ENCODE measurements around the gene SLC66A1.

Gene SLC66A1

GRCh38 chr1:19343617-19344350 lies 31.7 kb downstream of the SLC66A1 start:
- no peak for DNase-seq

DNA sequence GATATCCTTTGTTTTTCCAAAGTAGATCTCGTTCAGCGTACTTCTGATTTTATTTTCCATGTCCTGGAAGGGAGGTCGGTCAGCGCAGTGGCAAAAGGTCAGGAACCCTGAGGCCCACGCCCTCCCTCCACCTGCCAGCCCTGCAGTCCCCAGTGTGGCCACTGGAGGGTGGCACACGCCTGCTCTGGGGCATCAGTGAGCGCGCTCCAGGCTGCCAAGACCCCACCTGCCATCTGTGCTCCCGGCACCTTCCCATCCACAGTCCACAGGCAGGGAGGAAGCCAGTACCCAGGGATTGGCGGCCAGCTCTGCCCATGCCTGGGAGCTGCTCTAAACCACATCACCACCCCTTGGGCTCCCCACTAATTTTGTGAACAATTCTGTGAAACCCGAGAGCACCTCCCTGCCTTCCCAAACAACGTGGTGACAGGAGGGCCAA lies 32.3 kb downstream of the SLC66A1 start:
- peak; percentile 45 to 50 for DNase-seq

DNA sequence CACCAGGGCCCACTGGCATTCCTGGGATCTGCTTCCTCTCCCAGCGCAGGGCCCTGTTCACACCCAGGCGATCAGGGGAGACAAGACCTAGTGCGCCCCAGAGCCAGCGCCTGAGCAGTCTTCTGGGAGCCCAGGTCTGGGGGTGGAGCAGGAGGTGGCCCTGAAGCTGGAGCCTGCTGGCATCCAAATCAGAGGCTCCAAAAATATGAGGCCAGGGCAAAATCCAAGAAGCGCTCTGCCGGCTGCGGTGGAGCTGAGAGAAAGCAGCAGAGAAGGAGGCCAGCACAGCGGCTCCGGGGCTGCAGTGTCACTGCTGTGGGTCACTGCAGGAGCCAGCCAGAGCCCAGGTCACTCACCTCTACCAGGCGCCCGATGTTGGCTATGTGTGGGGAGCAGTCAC lies 32.7 kb downstream of the SLC66A1 start:
- no peak for DNase-seq

GRCh38 chr1:19345391-19345790 lies 33.3 kb downstream of the SLC66A1 start:
- DNase-seq, result no peak

- no peak for DNase-seq
Measured at GRCh38 chr1:19346026-19346425, 33.9 kb downstream of the SLC66A1 start.

DNA sequence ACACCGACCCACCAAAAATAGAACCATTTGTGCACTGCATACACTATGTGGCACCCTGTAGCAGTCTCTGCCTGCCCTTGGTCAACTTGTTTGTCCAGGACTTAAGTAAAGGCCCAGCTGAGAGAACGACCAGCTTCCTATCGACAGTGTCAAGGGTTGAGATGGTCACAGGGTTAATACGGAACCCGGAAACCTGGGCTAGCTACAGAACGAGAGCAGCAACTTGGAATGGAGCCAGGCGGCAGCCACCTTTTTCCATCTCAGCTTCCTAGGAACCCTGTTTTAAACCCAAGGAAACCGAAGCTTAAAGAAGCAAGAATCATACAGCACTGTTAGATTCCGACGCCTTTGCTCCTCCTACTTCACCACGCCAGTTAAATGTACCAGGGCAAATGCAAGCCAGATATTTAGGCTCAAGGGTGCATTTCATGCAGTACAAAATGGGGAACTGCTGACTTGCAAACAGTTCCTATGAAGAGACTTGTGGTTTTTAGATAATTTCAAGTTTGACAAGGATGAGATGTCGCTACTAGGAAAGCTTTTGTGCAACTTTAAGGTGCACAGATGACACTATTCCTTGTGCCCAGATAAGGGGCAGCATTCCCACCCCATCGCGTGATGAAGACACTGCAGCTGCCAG lies 35.5 kb downstream of the SLC66A1 start:
- DNase-seq, result no peak

GRCh38 chr1:19348441-19349198 lies 36.5 kb downstream of the SLC66A1 start:
- no peak for DNase-seq

DNA sequence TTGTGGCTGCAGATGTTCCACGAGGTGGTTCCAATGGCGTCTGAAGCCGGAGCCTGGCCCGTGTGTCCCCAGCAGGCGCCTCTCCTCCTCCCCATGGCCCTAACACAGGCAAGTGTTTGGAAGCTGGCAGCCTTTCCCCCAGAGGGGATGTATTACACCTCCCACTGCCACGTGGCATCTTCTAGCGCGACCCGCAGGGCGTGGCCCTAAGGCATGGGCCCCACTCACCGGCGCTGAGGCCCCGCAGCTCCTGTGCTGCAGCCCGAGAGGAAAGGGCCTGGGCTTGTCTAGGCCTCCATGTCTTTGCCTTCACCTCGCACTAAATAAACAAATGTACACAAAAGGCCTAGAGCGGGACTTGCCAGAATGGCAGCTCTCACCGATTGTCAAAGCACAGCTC lies 37.9 kb downstream of the SLC66A1 start:
- DNase-seq, result no peak

- no peak for DNase-seq
Measured at GRCh38 chr1:19350566-19350965, 38.4 kb downstream of the SLC66A1 start.

- no peak for DNase-seq
Measured at GRCh38 chr1:19351873-19352272, 39.7 kb downstream of the SLC66A1 start.

DNA sequence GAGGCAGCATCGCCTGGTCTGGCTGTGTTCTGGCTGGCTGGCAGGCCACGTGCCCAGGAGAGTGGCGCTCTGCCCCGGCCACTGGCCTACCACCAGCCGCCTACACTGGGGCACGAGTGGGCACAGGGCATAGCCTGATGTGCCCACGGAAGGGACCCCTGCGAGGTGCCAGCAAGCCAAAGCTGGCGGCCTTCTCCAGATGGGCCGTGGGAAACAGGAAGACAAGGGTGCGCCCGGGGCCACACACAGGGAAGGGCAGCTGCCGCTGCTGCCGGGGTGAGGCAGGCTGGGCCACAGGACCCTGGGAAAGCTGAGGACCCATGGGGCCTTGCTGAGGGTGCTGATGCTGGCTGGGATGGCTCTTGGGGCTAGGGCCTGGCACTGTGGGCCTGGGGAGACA lies 40.7 kb downstream of the SLC66A1 start:
- no peak for DNase-seq

- DNase-seq, result no peak
Measured at GRCh38 chr1:19353596-19353995, 41.5 kb downstream of the SLC66A1 start.

DNA sequence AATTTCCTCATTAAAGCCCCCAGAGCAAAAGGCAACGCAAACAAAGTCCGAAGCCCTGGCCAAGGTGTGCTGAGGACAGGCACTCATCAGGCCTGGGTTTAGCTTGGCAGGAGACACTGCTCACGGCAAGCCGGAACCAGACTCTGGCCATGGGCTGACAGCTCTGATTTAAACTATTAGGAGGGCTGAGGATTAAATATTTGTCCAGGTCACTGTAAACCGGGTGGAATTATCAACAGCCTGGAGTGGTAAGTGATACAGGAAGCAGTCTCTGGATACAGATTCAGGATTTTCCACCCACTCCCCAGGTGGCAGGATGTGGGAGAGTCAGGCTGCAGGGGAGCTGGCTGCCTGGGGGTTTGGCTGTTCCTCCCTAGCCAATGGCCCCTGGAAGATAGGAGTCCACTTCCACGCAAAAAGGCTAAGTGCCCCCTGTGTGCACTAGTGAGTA lies 42.4 kb downstream of the SLC66A1 start:
- DNase-seq, result no peak

GRCh38 chr1:19356266-19356665 lies 44.1 kb downstream of the SLC66A1 start:
- DNase-seq, result no peak

DNA sequence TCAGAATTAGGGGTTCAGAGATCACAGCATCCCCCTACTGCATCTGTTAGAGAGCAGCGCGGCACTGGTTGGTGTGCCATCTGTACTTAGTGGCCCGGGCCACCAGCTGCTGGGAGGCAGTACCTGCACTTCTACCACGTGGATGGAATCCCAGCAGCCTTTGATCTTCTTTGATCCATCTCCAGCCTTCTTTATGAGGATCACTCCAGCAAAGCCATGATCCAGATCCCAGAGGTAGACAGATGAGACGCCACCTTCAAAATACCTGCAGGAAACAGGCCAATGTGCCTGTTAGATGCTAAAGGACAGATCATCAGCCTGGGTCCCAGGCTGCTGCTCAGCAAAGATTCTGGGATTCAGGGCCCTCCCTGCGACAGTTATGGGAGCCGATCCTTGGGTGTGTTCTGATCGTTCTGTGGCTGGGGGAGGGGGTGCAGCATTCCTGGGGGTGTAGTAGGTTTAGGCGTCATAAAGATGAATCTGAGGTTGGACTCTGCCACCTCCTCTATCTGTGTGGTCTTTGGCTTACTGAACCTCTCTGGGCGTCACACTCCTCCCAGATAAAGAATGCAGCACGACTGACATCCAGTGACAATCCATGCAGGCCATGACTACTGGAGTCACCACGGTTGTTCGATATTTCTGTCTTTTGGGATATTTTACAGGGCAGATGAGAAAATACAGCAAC lies 45.3 kb downstream of the SLC66A1 start:
- no peak for DNase-seq

- DNase-seq, result no peak
Measured at GRCh38 chr1:19358710-19359109, 46.6 kb downstream of the SLC66A1 start.

- no peak for DNase-seq
Measured at GRCh38 chr1:19359357-19359756, 47.2 kb downstream of the SLC66A1 start.

DNA sequence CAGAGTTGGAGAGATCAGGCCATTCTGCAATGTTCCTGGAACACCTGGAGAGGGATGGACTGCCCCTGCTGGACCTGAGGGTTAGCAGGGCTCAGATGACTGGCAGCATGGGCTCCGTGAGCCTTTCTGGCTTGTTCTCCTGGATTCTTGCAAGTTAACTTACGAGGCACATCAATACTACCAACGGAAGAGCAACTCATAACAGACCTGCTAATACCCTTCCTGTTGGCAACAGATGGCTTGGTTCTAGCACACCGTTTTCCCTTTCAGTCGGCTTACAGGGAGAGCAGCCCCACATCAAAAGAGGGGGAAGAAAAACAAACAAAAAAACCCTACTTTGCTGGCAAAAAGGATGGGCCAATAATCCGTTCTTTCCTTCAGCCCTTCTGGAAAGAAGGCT lies 47.9 kb downstream of the SLC66A1 start:
- no peak for DNase-seq

DNA sequence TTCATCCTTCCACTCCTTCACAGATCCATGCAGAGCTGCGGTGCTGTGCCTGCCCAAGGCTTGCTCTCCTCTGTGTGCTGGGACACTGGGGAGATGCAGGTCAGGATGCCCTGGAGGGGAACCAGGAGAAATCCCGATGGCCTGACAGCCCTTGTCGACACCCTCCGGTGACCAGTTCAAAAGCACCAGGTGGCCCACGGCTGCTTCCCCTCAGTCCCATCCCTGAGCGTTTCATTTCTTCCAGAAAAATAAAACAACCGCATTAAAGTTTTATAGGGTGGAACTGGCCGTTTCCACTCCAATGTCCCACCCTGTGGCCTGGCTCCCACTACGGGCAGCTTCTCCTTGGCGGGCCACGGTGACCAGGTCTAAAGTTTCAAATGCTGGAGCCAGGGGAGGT lies 48.3 kb downstream of the SLC66A1 start:
- DNase-seq, result no peak

DNA sequence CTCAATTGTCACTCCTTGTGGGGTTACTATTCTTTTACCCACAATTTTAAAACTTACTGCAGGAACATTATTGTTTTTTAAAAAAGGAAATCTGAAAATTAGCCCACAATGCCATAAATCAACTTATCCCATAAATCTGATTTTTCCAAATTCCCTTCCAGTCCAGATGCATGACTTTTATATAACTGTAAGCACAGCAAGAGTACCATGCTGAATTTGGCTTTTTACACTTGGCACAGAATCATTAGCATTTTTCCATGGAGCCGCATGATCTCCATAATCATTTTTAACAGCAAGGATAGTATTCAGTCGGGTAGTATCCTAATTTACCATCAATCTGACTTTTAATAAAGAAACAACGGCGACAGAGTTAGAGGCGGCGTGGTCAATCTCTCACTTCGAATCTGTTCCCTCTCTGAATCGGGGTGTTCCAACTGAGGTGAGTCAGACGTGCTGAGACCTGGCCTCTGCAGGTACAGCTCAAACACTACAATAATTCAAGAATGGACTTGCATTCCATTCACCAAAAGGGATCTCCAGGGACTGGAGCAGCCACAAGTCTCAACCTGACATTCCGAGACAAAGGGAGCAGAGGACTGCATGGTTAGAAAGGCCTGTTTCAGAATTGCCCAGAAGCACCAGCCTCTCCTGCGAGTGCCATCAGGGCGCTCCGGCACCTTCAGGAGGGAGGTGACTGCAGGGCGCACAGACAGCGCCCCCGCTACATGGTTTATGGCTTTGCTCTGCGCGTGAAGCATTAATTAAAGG lies 48.9 kb downstream of the SLC66A1 start:
- no peak for DNase-seq

- no peak for DNase-seq
Measured at GRCh38 chr1:19361611-19362147, 49.6 kb downstream of the SLC66A1 start.

GRCh38 chr1:19363536-19364152 lies 51.5 kb downstream of the SLC66A1 start:
- DNase-seq, result no peak
